HCT116 (cell line): ENCODE data around the gene NECAB2. TPM values are rescaled to one million over a fixed set of nuclear protein-coding genes. Genes with fewer than 3 reads are reported as not detected.

Experiments used
- ATAC-seq: fragments of 200-7000 bp; cut with Tn5 transposase; 2 replicates; pipeline ENCODE4 v1.9.1; 2020; ENCODE audit warnings: mild to moderate bottlenecking, moderate library complexity
- BruUV-seq: library from RNA; stranded (reverse); fragments of 400-500 nt; replicated peaks from 2 replicates; lab custom pipeline; 2021; lab: Mats Ljungman, UMichigan
- CTCF ChIA-PET: fragments of 300-600 bp; sonication (Branson Sonifier 250); formaldehyde crosslinking; loops from one replicate; lab custom pipeline; 2021; ENCODE audit warnings: antibody characterized with exemption; lab: Charles Lee
- POLR2A ChIA-PET: fragments of 300-600, 350-600 bp; sonication (Branson Sonifier 250); formaldehyde crosslinking; loops from one replicate; lab custom pipeline; 2021; ENCODE audit warnings: antibody characterized with exemption; lab: Charles Lee
- RAD21 ChIA-PET, 2 experiments: fragments of 300-600 bp; sonication (Branson Sonifier 250); formaldehyde crosslinking; loops; one replicate each; lab custom pipeline; 2023; ENCODE audit warnings: low total read pairs in 2 of 2; ENCODE audit not compliant: uncharacterized antibody in 2 of 2, unreplicated experiment in 2 of 2, low non-redundant PET in 1 of 2; lab: Charles Lee
- DNase-seq: peaks from one replicate; pipeline ENCODE4 v3.0.0-alpha.2; 2010; ENCODE audit warnings: low read depth, low spot score
- H2AFZ ChIP-seq: fragments of 200-600 bp; shearing (Covaris generic), sonication (generic); 2 replicates; pipeline ENCODE4 v1.6.1; 2017; ENCODE audit warnings: low read depth, mixed run types, mixed read lengths, antibody characterized with exemption, low read length; ENCODE audit not compliant: poor library complexity, severe bottlenecking
- H3K27ac ChIP-seq: 2 replicates; pipeline ENCODE4 v1.5.1; 2012; ENCODE audit warnings: low read depth, low read length
- H3K27me3 ChIP-seq: fragments of 200-600 bp; sonication (generic); 2 replicates; pipeline ENCODE4 v1.6.1; 2016; ENCODE audit warnings: mixed run types, low read length, mixed read lengths; ENCODE audit not compliant: insufficient read depth
- H3K36me3 ChIP-seq, 2 experiments: fragments of 200-500 bp in 1 of 2; fragments of 200-600 bp in 1 of 2; sonication (Bioruptor generic) in 1 of 2; sonication (generic) in 1 of 2; 2 replicates each; pipeline versions ENCODE4 v1.5.1 to v1.6.1; 2014 to 2016; ENCODE audit warnings: low read length in 2 of 2, inconsistent platforms in 1 of 2, mixed read lengths in 1 of 2, mixed run types in 1 of 2; ENCODE audit not compliant: insufficient read depth in 2 of 2, control insufficient read depth in 1 of 2
- H3K4me1 ChIP-seq, 2 experiments: fragments of 200-600 bp in 1 of 2; sonication (generic) in 1 of 2; 2 replicates each; pipeline versions ENCODE4 v1.5.1 to v1.6.1; 2012 to 2017; ENCODE audit warnings: low read length in 2 of 2, inconsistent platforms in 1 of 2, mild to moderate bottlenecking in 1 of 2, mixed read lengths in 1 of 2, mixed run types in 1 of 2, moderate library complexity in 1 of 2; ENCODE audit not compliant: insufficient read depth in 2 of 2, control insufficient read depth in 1 of 2
- H3K4me2 ChIP-seq: fragments of 200-600 bp; sonication (generic); 2 replicates; pipeline ENCODE4 v1.6.1; 2017; ENCODE audit warnings: mixed run types, low read length, mixed read lengths
- H3K4me3 ChIP-seq, 2 experiments: fragments of 200-600 bp in 1 of 2; sonication (generic) in 1 of 2; replicated peaks in 1 of 2; 2 replicates each; pipeline ENCODE4 v1.5.1; 2011 to 2016; ENCODE audit warnings: low read length in 2 of 2, control low read depth in 1 of 2, low read depth in 1 of 2, mild to moderate bottlenecking in 1 of 2, mixed read lengths in 1 of 2, mixed run types in 1 of 2
- H3K79me2 ChIP-seq: fragments of 200-600 bp; sonication (generic); 2 replicates; pipeline ENCODE4 v1.6.1; 2017; ENCODE audit warnings: mild to moderate bottlenecking, mixed run types, low read length, moderate library complexity, mixed read lengths; ENCODE audit not compliant: insufficient read depth
- H3K9ac ChIP-seq: fragments of 200-600 bp; sonication (generic); 2 replicates; pipeline ENCODE4 v1.6.1; 2016; ENCODE audit warnings: low read length, mixed read lengths
- H3K9me2 ChIP-seq: fragments of 200-600 bp; sonication (generic), shearing (Covaris generic); 2 replicates; pipeline ENCODE4 v1.6.1; 2017; ENCODE audit warnings: mixed run types, mild to moderate bottlenecking, moderate library complexity; ENCODE audit not compliant: insufficient read depth
- H3K9me3 ChIP-seq, 2 experiments: fragments of 200-500 bp in 1 of 2; fragments of 200-600 bp in 1 of 2; sonication (Bioruptor generic) in 1 of 2; sonication (generic) in 1 of 2; 2 replicates each; pipeline ENCODE4 v1.6.1; 2014 to 2017; ENCODE audit warnings: low read length in 2 of 2, mixed read lengths in 2 of 2, inconsistent platforms in 1 of 2, low read depth in 1 of 2, mild to moderate bottlenecking in 1 of 2, mixed run types in 1 of 2, moderate library complexity in 1 of 2; ENCODE audit not compliant: control insufficient read depth in 1 of 2, insufficient read depth in 1 of 2
- H4K20me1 ChIP-seq: fragments of 200-600 bp; sonication (generic), shearing (Covaris generic); 2 replicates; pipeline ENCODE4 v1.6.1; 2017; ENCODE audit warnings: mixed run types, mild to moderate bottlenecking, moderate library complexity; ENCODE audit not compliant: insufficient read depth
- ATF3 ChIP-seq: IDR thresholded peaks from 2 replicates; pipeline ENCODE4 v1.6.1; 2012
- CBX3 ChIP-seq: IDR thresholded peaks from 2 replicates; pipeline ENCODE4 v1.6.1; 2012; ENCODE audit warnings: low read depth
- CEBPB ChIP-seq: IDR thresholded peaks from 2 replicates; pipeline ENCODE4 v1.6.1; 2012; ENCODE audit warnings: low read depth
- CTCF ChIP-seq, 3 experiments: fragments of 200-600 bp in 1 of 3; sonication (generic) in 1 of 3; IDR thresholded peaks in 2 of 3; conservative IDR thresholded peaks in 1 of 3; 2 replicates each; pipeline ENCODE4 v1.5.1; 2012 to 2017; ENCODE audit warnings: low read depth in 2 of 3, low read length in 2 of 3, antibody characterized with exemption in 1 of 3, borderline replicate concordance in 1 of 3, control low read depth in 1 of 3, mild to moderate bottlenecking in 1 of 3, mixed read lengths in 1 of 3, mixed run types in 1 of 3, moderate library complexity in 1 of 3; ENCODE audit not compliant: insufficient read depth in 1 of 3
- EGR1 ChIP-seq: IDR thresholded peaks from 2 replicates; pipeline ENCODE4 v1.6.1; 2012; ENCODE audit warnings: low read depth
- EZH2 ChIP-seq: fragments of 200-600 bp; sonication (generic); IDR thresholded peaks from 2 replicates; pipeline ENCODE4 v1.6.1; 2017; ENCODE audit warnings: antibody characterized with exemption, mixed run types
- JUND ChIP-seq: IDR thresholded peaks from 2 replicates; pipeline ENCODE4 v1.6.1; 2012
- MAX ChIP-seq: IDR thresholded peaks from 2 replicates; pipeline ENCODE4 v1.6.1; 2012
- POLR2A ChIP-seq: IDR thresholded peaks from 2 replicates; pipeline ENCODE4 v1.7.0; 2011; ENCODE audit warnings: borderline replicate concordance; ENCODE audit not compliant: insufficient read depth, insufficient read length; ENCODE audit errors: extremely low read depth
- POLR2AphosphoS5 ChIP-seq: IDR thresholded peaks from 2 replicates; pipeline ENCODE4 v1.6.1; 2011; ENCODE audit warnings: mild to moderate bottlenecking, low read depth, low read length, moderate library complexity
- RAD21 ChIP-seq: IDR thresholded peaks from 2 replicates; pipeline ENCODE4 v1.6.1; 2012; ENCODE audit warnings: low read depth, mild to moderate bottlenecking
- SP1 ChIP-seq: IDR thresholded peaks from 2 replicates; pipeline ENCODE4 v1.6.1; 2012; ENCODE audit warnings: low read depth
- SRF ChIP-seq: IDR thresholded peaks from 2 replicates; pipeline ENCODE4 v1.6.1; 2012; ENCODE audit warnings: low read depth
- TCF7L2 ChIP-seq: IDR thresholded peaks from 2 replicates; pipeline ENCODE4 v1.7.0; 2011; ENCODE audit warnings: borderline replicate concordance, inconsistent platforms; ENCODE audit not compliant: insufficient read depth, insufficient read length; ENCODE audit errors: extremely low read depth
- ZBTB33 ChIP-seq: IDR thresholded peaks from 2 replicates; pipeline ENCODE4 v1.6.1; 2011; ENCODE audit warnings: mild to moderate bottlenecking, low read length, moderate library complexity; ENCODE audit not compliant: insufficient replicate concordance; ENCODE audit errors: extremely low read depth
- ZFX ChIP-seq: fragments of 450-650 bp; IDR thresholded peaks from 2 replicates; pipeline ENCODE4 v1.6.1; 2017
- intact Hi-C: fragments of 100-400 bp; cut with micrococcal nuclease; formaldehyde crosslinking; loops from 2 replicates; pipeline ENCODE4 v1.10.0; 2022
- total RNA-seq: library from RNA; stranded (reverse); gene quantifications from one replicate; pipeline ENCODE4 v1.2.1, GENCODE V29; 2021; ENCODE audit not compliant: unreplicated experiment

The NECAB2 gene
- total RNA-seq, 1 experiment from 2014 or later, result 0.61 TPM

DNA sequence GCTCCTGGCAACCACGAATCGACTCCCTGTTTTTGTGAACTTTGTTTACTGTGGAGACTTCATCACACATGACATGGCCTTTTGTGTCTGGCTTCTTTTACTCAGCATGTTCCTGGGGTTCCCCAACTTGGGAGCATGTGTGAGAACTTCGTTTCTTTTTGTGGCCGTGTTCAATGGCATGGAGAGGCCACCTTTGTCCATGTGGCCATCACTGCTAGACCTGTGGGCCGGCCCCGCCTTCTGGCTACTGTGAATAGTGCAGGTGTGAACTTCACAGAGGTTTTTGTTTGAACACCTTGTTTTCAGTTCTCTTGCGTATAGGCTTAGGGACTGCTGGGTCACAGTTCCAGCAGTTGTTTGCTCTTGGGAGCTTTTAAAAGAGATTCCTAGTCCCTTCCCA, 80.2 kb downstream of the NECAB2 start:
- H3K79me2 ChIP-seq, result no peaks in the 10 kb centered on the region
- H4K20me1 ChIP-seq, result no peaks in the 10 kb centered on the region
- no TSS peak for BruUV-seq
- ChIA-PET RAD21 (no interaction called here), POLR2A (no interaction called here), CTCF (interaction anchor here (1.0 kb wide), 2 partner anchors 11 to 92 kb away, joined by 3 to 6 read pairs; no protein-coding TSS in a partner anchor)
- no peak overlapping the region for H3K9ac ChIP-seq
- DNase-seq (peak; percentile 8), ATAC-seq (peak; percentile 61)
- H3K4me2 ChIP-seq, result no peak overlapping the region
- H3K4me3 ChIP-seq, result no peak overlapping the region
- H3K9me3 ChIP-seq, result no peaks in the 10 kb centered on the region
- peaks cover under 1 to 3% of the 10 kb centered on the region in 2 experiments; a peak in 1 of 4 replicates for H3K36me3 ChIP-seq
- intact Hi-C loops, result loop anchor here (1.0 kb wide), 1 partner anchor 80 kb away; the partner anchor contains the start of gene NECAB2
- H3K27ac ChIP-seq, result no peak overlapping the region
- TF ChIP-seq CTCF (IDR thresholded peaks at IDR 0.05 in 2 of 3, conservative IDR thresholded peaks at IDR 0.05 in 1 of 3; ENCODE audit: borderline replicate concordance in 1 of 3, insufficient read depth in 1 of 3, low read depth in 2 of 3, low read length in 2 of 3), result peak; percentile 57 to 72 (median 63); a peak in 5 of 6 replicates
- TF ChIP-seq CEBPB, result no peak
- TF ChIP-seq SRF, result no peak
- TF ChIP-seq ATF3, result no peak
- no peak for TF ChIP-seq CBX3
- TF ChIP-seq EZH2, result no peak
- TF ChIP-seq SP1, result no peak
- TF ChIP-seq POLR2AphosphoS5, result no peak
- no peak for TF ChIP-seq EGR1
- TF ChIP-seq RAD21, result peak; percentile 75
- no peak; the same call in 1 of the 2 replicates for TF ChIP-seq MAX
- no peak for TF ChIP-seq TCF7L2
- no peak for TF ChIP-seq JUND
- no peak for TF ChIP-seq ZBTB33
- no peak for TF ChIP-seq POLR2A
- no peak for TF ChIP-seq ZFX
- H2AFZ ChIP-seq, result no peak overlapping the region
- H3K27me3 ChIP-seq, result no peaks in the 10 kb centered on the region
- no peaks in the 10 kb centered on the region for H3K9me2 ChIP-seq
- 0 out of 4 replicates have a peak, but pooled peaks cover 0 to 2% of the 10 kb centered on the region in 2 experiments for H3K4me1 ChIP-seq
